Stimulated activated CD8-positive, alpha-beta memory T cell treated with anti-CD3 and anti-CD28 coated beads, Interleukin-12 subunit alpha, Interleukin-12 subunit beta, amount 100 ng/mL, for 4 hours (primary cell): ENCODE results near the gene ERCC6L2.

Source experiments
- DNase-seq: peaks from one replicate; pipeline ENCODE4 v3.0.0-alpha.2; 2020; ENCODE audit warnings: low read depth

Gene ERCC6L2

DNA sequence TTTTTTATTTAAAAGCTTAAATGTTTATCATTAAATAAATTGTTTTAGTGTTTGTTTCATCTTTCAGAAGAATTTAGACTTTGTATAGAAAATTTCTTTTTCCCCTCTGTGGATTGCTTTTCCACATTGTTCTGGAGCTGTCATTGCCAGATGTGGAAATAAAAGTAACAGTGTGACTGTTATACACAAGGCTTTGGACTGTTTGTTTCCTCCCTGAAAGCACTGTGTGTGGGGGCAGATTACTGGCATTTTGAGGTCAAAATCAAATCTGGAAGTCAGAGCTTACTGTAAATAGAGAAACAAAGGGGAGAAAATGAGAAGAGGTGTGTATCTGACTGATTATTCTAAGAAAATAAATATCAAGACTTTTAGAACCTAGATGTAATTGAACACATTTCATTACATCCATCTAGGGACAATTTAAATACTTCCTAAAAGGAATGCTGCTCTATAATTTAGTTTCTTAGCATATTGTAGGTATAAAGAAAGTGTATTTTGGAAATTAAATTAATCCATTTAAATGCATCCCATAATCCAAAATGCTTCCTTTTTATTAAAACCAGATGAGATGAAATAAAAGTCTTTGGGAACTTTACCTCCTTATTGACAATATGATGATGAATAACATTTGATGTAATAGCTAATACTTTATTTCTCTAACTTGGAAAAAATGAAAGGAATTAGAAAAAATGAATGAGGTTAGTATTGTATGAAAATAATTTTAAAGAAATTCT is 51.9 kb downstream of the ERCC6L2 start:
- DNase-seq = no peak

DNA sequence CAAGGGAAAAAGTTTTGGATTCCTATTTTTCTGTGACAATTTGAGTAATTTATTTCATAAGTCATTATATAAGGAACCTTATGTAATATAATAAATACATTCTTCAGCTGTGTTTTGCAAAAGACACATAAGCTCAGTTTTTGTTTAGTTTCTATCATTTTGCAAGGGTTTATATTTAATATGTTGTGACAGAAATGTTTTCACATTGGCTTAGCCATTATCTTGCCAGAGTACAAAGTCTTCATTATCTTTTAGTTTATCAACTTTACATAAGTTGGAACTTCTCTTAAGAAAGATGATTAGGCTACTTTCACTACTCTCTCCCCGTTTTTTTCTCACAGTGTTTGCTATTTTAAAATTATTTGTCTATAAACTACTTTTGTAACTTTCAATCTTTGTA is 54.8 kb downstream of the ERCC6L2 start:
- DNase-seq = no peak

DNA sequence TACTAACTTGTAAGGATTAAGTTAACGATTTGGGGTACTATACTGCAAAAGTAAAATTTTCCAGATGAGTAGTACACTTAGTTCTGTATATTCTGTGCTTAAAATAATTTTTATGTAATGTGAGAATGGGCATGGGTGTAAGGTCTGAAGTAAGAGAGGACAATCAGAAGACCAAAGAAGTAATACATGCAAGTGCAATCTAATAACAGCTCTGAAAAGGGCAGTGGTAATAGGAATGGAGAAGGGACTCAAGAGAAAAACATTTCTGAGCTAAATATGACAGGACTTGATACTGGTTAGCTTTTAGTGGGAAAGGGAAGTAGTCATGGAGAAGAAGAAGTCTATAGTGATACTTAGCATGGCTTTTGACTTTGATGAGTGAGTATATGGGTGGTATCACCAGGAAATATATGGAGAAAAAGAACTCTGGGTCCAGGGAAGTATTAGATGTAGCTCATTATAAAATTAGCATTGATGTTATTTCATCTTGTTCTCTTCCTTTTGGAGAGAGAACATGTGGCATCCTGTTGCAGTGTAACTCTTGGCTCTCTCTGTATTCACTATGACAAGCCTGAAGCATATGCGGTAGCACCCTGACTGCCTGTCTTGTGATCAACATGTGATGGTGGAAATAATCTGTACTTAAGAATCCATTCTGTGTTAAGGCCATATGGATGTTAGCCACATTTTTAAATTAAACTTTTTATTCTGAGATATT is 60.5 kb downstream of the ERCC6L2 start:
- DNase-seq = no peak

DNA sequence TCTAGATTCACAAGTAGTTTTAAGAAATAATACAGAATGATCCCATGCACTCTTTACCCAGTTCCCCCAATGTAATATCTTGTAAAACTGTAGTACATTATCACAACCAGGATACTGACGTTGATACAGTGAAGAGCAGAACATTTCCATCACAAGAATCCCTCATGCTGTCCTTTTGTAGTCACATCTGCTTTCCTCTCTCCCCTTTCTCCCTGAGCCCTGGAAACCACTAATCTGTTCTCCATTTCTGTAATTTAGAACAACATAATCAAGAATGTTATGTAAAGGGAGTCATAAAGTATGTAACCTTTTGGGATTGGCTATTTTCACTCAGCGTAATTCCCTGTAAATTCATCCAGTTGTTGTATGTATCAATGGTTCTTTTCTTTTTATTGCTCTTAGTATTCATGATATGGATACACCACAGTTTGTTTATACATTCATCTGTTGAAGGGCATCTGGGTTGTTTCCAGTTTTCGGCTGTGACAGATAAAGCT is 61.1 kb downstream of the ERCC6L2 start:
- no peak for DNase-seq

DNA sequence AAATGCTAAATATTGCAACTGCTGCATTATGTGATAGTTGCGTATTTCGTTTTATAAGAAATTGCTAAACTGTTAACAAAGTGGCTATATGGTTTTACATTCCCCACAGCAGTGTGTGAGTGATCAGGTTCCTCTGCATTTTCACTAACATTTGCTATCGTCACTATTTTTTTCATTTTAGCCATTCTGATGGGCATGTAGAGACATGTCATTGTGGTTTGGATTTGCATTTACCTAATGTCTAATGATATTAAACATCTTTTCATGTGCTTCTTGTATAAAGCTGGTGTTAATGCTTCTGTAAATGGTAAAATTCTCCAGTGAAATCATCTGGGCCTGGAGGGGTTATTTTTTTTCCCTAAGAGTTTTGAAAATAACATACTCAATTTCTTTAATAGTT is 61.6 kb downstream of the ERCC6L2 start:
- DNase-seq = no peak

DNA sequence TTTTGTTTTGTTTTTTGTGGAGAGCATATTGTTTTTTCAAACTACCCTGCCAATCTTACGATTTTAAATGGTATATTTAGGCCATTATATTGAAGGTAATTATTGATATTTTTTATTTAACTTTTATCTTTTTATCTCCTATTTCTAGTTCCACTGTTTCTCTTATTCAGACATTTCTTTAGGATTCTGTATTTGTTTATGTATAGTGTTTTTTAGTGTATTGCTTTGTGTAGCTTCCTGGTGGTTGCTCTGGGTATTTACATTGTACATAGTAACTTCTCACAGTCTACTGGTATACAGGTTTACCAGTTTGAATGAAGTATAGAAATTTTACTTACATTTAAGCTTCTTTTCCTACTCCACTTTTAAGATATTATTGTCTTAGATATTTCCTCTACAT is 63.2 kb downstream of the ERCC6L2 start:
- DNase-seq = no peak

DNA sequence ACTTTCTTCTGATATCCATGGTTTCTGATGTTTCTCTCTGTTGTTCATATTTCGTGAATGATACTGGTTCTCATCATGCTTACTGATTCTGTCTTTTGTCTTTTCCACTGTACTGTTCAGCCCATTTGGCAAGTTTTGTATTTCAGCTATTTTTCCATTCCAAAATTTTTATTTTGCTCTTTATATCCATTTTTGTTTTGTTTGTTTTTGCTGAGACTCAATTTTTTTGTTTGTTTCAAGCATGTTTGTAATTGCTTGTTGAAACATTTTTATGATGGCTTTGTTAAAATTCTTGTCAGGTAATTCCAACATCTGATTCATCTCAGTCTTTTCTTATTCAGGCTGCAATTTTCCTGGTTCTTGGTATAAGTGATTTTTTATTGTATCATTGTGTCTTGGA is 64.0 kb downstream of the ERCC6L2 start:
- no peak for DNase-seq

DNA sequence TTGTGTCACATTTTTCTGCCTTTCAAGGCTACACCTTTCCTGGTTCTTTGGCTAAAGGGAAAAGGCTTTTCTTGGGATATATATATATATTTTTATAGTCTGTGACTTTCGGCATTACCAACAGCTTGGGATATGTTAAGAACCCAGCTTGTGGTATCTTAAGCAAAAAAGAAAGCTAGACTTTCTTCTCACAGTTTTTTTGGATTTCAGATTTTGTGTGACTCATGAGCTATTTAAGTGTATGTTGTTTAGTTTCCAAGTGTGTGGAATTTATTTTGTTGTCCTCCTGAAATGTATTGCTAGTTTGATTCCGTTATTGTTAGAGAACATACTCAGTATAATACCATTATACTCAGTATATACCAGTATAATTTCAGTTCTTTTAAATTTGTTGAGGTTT is 64.8 kb downstream of the ERCC6L2 start:
- DNase-seq = no peak

DNA sequence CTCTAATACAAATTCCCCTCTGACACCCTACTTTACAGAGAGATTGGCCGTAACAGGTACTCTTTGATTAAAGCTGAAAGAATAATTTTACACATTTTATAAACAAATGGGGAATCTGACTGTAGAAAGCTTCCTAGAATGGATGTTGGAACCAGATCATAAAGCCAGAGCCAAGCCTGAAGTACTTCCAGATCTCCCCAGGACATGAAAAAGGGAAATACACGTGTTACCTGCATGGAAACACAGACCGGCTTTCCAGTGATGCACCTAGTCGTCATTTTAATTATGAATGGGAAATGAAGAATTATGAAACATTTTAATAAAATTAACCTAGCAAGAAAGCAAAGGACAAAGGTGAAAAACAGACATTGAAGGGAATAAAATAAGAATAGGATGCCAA is 66.5 kb downstream of the ERCC6L2 start:
- no peak for DNase-seq

DNA sequence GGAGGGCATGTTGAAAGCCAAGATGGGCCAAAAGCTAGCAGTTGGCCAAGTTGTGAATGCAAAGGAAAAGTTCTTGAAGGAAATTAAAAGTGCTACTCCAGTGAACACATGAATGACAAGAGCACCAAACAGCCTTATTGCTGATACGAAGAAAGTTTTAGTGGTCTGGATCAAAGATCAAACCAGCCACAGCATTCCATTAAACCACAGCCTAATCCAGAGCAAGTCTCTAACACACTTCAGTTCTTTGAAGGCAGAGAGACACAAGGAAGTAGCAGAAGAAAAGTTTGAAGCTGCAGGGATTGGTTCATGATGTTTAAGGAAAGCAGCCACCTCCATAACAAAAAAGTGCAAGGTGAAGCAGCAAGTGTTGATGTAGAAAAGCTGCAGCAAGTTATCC is 71.6 kb downstream of the ERCC6L2 start:
- no peak for DNase-seq

DNA sequence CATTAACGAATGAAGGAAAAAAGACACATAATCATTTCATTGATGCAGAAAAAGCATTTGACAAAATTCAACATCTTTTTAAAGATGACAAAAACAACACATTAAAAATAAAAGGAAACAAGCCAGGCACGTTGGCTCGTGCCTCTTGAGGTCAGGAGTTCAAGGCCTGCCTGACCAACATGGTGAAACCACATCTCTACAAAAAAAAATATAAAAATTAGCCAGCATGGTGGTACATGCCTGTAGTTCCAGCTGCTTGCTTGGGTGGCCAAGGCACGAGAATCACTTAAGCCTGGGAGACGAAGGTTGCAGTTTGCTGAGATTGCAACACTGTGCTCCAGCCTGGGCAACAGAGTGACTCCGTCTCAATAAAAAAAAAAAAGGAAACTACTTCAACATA is 77.0 kb downstream of the ERCC6L2 start:
- DNase-seq = no peak

DNA sequence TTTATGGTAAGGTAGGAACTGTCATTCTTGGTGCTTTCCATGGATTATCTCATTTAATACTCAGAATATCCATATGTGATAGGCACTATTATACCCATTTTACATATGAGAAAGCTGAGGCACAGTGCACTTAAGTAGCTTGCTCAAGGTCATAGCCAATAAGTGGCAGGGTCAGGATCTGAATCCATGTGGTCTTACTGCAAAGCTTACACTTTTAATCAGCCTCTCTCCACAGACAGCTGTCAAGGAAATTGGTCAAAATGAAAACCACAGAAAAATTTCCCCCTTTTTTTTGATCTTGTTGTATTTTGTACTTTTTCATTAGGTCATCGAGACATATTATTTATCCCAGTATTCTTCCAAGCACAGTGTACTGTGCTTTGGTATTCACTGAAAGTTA is 78.5 kb downstream of the ERCC6L2 start:
- no peak for DNase-seq

DNA sequence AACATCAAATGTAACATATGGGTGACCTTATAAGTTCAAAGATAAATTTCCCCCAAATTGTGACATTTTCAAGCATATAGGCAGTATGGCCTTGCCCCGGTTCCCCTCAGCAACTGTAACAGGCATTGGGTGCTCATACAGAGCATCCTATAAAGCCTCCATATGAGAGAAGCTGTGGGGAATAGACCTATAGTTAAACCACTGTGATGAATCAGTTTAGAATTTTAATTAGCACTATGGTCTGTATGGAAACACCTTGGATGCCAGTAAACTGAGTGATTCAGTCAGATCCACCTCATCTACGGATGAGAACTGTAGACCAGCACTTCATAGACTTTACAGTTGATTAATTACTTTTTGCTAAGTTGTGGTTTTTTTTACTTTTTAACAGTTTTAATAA is 79.4 kb downstream of the ERCC6L2 start:
- DNase-seq = no peak

DNA sequence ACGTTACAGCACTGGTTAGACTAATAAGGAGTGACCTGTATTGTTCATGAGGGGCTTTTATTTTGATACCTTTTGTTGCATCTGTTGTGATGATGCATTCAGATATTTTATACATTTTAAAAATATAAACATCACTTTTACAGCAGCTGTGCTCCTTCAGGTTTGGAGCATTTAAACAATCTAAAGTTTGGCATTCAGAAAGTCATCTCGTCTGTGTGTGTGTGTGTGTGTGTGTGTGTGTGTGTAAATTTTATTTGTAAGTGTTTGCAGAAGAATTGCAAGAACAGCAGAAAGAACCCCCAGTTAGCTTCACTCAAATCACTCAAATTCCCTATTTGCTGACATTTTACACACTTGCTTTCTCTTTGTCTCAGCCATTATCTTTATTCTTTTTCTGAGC is 87.4 kb downstream of the ERCC6L2 start:
- no peak for DNase-seq

DNA sequence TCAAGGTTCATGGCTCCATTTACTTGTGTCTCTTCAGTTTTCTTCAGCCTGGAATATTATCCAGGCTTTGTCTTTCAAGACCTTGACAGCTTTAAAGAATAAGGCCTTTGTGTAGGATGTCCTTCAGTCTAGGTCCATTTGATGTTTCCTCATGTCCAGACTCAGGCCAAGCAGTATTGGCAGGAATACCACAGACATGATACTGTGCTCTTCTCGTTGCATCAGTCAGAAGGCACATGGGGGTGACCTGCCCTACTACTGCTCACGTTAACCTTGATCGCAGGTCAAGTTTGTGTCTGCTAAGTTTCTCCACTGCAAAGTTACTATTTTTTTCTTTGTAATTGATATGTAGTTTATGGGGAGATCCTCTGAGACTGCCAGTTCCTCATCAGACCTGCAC is 88.2 kb downstream of the ERCC6L2 start:
- no peak for DNase-seq

DNA sequence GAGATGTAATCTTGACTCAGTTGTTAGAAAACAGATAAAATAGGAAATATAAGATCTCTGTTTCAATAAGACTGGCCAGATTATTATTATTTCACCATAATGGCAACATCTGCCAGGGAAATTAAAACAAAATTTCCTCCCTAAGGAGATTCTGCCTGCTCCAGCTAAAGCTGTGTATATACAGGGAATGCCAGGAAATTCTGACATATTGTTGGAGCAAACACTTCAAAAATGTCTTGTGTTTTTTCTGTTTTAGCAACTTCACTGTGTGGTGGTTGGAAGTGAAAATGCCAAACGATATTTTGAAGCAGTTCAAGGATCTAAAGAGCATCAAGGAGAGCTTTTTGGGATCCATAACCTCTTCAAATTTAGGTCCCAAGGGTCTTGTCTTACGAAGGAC is 90.8 kb downstream of the ERCC6L2 start:
- no peak for DNase-seq

DNA sequence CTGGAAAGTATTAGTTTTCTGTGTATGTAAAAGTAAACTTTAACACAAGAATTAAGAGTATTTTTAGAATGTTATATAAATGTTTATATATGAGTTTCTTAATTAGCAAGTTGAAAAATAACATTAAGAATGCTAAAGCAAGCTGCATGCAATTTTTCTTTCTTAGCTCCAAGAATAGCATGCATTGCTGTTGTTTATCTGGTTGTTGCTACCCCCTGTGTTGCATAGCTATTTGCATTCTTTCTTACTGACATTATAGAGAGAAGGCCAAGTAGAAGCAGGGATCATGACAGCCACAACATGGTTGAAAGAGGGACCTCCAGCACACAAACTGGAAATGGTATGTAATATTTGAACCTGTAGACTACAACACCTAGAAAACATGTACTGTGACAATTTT is 94.8 kb downstream of the ERCC6L2 start:
- no peak for DNase-seq

DNA sequence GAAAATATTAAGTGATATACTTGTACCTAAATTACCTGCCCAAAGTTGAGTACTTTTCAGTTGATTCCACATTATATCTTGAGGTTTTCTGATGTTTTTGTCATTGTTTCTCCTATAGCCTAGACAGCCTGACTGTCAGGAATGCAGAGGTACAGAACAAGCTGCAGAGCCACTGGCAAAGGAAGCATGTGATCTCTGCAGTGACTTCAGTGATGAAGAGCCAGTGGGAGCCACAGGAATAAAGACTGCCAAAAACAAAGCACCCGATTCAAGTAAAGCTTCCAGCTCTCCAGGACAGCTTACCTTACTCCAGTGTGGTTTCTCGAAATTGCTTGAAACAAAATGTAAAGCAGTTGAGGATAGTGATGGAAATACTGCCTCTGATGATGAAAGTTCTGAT is 96.3 kb downstream of the ERCC6L2 start:
- no peak for DNase-seq

DNA sequence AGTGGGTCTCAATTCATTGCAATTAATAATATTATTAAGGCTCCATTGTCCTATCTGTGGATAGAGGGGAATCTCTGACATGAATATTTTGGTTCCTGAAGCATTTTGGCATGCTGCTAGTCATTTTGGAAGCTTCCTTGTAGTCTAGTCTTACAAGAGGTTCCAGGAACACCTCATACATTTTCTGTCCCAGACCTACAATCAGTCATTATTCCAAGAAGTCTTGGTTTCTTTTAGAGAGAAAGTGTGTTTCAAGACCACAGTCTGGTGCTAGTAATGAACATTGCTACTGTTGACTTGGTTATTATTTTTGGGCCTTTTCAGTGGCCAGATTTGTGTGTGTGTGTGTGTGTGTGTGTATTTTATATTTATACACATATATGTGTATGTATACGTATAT is 98.9 kb downstream of the ERCC6L2 start:
- DNase-seq = no peak

DNA sequence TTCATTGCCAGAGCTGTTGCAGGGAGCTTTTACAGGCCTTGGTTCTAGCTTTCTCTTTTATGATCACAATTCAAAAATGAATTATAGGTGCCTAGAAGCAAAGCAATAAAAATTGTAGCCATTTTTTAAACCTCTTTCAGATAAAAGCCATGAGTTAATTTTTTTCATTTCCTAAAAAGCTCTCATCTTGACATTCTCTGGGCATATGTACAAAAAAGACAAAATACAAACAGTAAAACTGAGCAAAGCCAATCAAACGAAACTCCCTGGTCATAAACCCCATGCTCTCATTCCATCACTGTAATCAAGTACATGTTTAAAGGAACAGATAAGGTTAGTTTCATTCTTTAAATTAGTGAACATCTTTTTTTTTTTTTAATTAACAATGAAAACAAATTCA is 101.9 kb downstream of the ERCC6L2 start:
- DNase-seq = no peak

DNA sequence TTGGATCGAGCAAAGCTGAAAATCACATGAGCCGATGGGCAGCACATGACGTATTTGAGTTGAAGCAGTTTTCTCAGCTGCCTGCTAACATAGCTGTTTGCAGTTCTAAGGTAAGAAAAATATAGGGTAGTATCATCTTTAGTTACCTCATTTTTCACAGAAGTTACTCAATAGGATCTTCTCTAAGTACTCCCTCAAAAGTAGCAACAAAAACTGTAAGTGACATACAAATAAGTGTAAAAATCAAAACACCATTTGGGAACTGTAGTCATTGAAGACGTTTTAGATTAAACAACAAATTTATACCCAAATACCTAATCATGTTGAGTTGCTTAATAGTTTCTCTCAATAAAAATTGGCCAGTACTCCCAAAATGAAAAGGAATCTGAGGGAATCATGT is 102.6 kb downstream of the ERCC6L2 start:
- no peak for DNase-seq

DNA sequence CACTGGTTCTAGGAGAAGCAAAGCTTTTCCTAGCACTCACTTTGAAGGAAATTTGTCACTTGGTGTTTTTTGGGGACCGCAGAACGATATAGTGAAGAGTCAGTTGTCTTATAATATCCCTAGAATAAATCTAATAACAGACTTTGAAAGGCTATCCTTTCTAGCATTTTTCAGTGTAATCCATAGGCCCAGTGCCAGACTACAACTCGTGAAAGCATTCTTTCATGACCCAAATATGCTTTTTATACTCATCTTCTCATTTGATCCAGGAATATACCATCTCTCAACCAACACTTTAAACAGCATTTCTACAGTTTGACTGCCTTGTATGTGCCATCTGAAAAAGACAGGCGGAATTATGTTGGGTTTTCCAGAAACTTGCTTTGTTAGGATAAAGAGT is 104.0 kb downstream of the ERCC6L2 start:
- no peak for DNase-seq

DNA sequence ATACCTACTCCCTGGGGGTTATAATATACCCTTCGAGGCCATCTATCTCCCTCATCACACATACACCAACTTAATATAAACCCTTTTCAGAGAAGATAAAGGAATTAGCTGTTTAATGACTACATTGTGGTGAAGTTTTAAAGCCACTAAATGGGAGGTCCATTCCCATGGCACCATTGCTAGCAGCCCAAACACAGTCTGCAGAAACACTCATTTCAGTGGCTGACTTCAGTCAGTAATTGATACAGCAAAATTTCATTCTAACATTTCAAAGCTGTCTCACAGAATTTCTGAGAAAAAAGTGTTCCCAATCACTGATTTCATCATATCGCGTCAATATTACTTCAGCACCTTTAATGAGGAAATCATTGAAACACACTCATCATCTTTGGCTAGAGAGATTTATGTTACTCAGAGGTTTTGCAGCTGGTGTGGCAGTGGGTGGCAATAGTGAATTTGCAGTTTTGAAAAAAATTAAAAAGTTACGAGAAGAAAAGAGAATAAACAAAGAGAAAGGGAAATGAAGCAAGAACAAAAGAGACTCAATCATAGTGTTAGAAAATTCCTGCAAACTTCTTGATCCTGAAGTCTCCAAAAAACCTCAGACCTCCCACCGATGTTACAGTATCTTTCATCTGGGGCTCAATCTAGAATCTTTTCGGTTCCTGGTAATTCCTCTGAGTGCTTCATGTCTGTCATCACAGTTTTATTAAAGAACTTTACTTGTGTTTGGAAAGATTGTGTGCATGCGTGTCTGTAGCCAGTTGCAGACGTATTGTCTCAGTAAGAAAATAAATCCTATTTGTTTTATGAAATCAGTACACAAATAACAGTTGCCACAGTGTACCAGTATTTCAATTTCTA is 105.0 kb downstream of the ERCC6L2 start:
- no peak for DNase-seq
